Subcutaneous adipose tissue (tissue), 4 donors: ENCODE results near the gene LRRC28. TPM values are rescaled to one million over a fixed set of nuclear protein-coding genes. Genes with fewer than 3 reads are reported as not detected.

Experiments used
- CTCF ChIP-seq: fragments of 450-650 bp; IDR thresholded peaks from one replicate; pipeline ENCODE4 v1.5.1; 2016; ENCODE audit warnings: low read depth, mild to moderate bottlenecking, control low read depth, antibody characterized with exemption, moderate library complexity
- total RNA-seq, 4 donors: library from RNA; depleted of rRNA; stranded (reverse); fragments of >200 nt; gene quantifications; one replicate each; pipeline ENCODE4 v1.1.0, GENCODE V29; 2016

Gene LRRC28
- total RNA-seq, 4 donors from 2014 or later = 37.7 to 60.7 (median 45.8) TPM

GRCh38 chr15:99213187-99213811 lies 38.0 kb upstream of the LRRC28 start:
- TF ChIP-seq CTCF = no peak

GRCh38 chr15:99224372-99225214 lies 26.7 kb upstream of the LRRC28 start:
- no peak for TF ChIP-seq CTCF

- TF ChIP-seq CTCF = no peak
Observed at GRCh38 chr15:99226802-99227201, 24.5 kb upstream of the LRRC28 start.

GRCh38 chr15:99228120-99228770 lies 23.0 kb upstream of the LRRC28 start:
- no peak for TF ChIP-seq CTCF

GRCh38 chr15:99230867-99231266 lies 20.4 kb upstream of the LRRC28 start:
- no peak for TF ChIP-seq CTCF

GRCh38 chr15:99232740-99233139 lies 18.5 kb upstream of the LRRC28 start:
- no peak for TF ChIP-seq CTCF

- TF ChIP-seq CTCF = no peak
Observed at GRCh38 chr15:99238849-99239248, 12.4 kb upstream of the LRRC28 start.
